ENCODE data around the gene MRRF. TPM values are rescaled to one million over a fixed set of nuclear protein-coding genes. Genes with fewer than 3 reads are reported as not detected.

MRRF gene
- total RNA-seq, 6 donors from 2014 or later: 21.4 to 54.5 (median 29.7) TPM

DNA sequence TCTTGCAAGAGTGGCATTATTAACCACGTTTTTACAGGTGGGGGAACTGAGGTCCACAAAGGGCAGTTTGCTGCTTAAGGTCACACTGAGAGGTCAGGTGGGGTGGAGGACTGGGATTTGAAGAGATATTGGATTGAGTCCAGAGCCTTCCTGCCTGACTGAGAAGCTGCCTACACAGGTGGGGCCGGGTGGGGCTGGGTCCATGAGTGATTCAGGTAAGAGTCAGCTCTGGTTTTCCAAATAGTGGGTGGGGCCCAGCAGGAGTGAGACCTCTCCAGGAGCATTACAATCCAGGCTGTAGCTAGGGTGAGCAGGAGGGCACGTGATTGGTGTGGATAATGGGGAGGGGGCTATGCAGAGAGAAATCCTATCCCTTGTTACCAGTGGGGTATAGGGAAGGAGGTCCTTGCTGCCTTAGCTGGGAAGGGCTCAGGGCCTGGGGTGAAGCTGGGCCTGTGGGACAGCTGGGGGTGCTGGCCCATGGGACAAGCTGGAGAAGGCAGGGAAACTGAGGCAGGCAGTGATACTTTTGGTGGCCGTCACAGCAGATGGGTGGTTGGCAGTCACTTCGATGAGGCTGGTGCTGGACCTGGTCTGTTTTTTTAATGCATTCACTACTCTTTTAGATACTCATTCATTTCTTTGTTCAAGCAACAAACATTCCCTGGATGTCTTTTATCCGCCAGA is 103.2 kb downstream of the MRRF start:
- ATAC-seq (ENCODE audit: low FRiP score in 2 of 2) (no peak), DNase-seq (no peak)
- peaks cover 10 to 20% (median 19%) of the 10 kb centered on the region in 4 donors for H3K4me1 ChIP-seq
- H3K9me3 ChIP-seq: no peaks in the 10 kb centered on the region
- no peak for TF ChIP-seq POLR2A (IDR thresholded peaks at IDR 0.05)
- TF ChIP-seq POLR2AphosphoS5 (IDR thresholded peaks at IDR 0.05): no peak
- TF ChIP-seq, protein P1, sequence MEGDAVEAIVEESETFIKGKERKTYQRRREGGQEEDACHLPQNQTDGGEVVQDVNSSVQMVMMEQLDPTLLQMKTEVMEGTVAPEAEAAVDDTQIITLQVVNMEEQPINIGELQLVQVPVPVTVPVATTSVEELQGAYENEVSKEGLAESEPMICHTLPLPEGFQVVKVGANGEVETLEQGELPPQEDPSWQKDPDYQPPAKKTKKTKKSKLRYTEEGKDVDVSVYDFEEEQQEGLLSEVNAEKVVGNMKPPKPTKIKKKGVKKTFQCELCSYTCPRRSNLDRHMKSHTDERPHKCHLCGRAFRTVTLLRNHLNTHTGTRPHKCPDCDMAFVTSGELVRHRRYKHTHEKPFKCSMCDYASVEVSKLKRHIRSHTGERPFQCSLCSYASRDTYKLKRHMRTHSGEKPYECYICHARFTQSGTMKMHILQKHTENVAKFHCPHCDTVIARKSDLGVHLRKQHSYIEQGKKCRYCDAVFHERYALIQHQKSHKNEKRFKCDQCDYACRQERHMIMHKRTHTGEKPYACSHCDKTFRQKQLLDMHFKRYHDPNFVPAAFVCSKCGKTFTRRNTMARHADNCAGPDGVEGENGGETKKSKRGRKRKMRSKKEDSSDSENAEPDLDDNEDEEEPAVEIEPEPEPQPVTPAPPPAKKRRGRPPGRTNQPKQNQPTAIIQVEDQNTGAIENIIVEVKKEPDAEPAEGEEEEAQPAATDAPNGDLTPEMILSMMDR (IDR thresholded peaks at IDR 0.05): no peak
- TF ChIP-seq EP300 (IDR thresholded peaks at IDR 0.05): no peak
- no peak overlapping the region for H3K27ac ChIP-seq
- no peaks in the 10 kb centered on the region for H3K36me3 ChIP-seq
- H3K4me3 ChIP-seq: no peak overlapping the region
- 84 to 88% methylated on average over 6 of the region's 6 CpGs for WGBS, 2 donors
- H3K27me3 ChIP-seq: no peaks in the 10 kb centered on the region

DNA sequence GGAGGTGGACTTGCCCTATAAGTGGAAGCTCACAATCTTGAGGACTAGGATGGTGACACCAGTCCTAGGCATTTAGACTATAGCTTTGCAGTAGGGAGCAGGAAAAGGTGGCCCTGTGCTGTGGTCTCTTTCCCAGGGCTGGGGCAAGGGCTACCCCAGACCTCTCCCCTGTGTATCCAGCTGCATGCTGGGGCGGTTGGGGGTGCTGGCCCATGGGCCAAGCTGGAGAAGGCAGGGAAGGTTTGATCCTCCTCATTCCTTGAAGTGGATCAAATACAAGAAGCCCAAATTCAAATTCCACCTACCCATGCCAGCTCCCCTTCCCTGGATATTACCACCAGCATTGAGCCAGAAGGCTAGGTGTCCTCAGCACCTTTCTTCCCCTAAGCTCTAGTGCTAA is 104.0 kb downstream of the MRRF start:
- no peak for TF ChIP-seq EP300 (IDR thresholded peaks at IDR 0.05)
- TF ChIP-seq POLR2AphosphoS5 (IDR thresholded peaks at IDR 0.05): no peak
- no peak for TF ChIP-seq POLR2A (IDR thresholded peaks at IDR 0.05)
- TF ChIP-seq, protein P1 (IDR thresholded peaks at IDR 0.05): no peak
- ATAC-seq (ENCODE audit: low FRiP score in 2 of 2): no peak
- H3K9me3 ChIP-seq: no peaks in the 10 kb centered on the region
- H3K4me3 ChIP-seq: no peak overlapping the region
- 92% methylated on average over 1 of the region's 1 CpG; no CpG with 5 or more reads in 1 of the 2 donors for WGBS, 2 donors
- no peak overlapping the region for H3K27ac ChIP-seq
- DNase-seq: no peak
- no peaks in the 10 kb centered on the region for H3K36me3 ChIP-seq
- H3K27me3 ChIP-seq: no peaks in the 10 kb centered on the region
- peaks cover 10 to 20% (median 19%) of the 10 kb centered on the region in 4 donors for H3K4me1 ChIP-seq

DNA sequence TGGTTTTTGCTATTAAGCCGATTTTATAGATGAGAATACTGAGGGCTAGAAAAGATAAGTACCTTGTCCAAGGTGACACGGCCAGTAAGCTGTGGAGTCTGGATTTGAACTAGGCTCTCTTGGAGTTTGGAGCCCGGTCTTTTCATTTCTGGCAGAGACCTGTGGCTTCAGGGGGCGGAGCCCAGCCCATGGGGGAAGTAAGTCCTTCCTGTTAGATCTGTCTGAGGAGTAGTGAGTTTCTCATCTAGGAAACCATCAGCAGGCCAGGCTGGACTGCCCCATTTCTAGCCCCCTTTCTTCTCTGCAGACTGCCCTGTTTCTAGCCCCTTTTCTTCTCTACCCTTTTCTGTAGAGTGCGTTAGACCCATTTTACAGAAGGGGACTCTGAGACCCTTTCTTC is 105.6 kb downstream of the MRRF start:
- Histone ChIP-seq H3K27ac (peak overlapping the region in 1 of 4 donors; percentile 38), H3K4me1 (peaks cover 15 to 26% (median 25%) of the 10 kb centered on the region in 4 donors), H3K36me3 (no peaks in the 10 kb centered on the region), H3K4me3 (peak overlapping the region in 3 of 4 donors; percentile 32 to 53 (median 48)), H3K9me3 (no peaks in the 10 kb centered on the region), H3K27me3 (no peaks in the 10 kb centered on the region)
- WGBS, 2 donors: 57 to 58% methylated on average over 5 of the region's 5 CpGs
- peak in 1 of 2 donors; percentile 44 for DNase-seq
- TF ChIP-seq, protein P1 (IDR thresholded peaks at IDR 0.05): no peak
- TF ChIP-seq POLR2A (IDR thresholded peaks at IDR 0.05) (no peak), EP300 (IDR thresholded peaks at IDR 0.05) (no peak), POLR2AphosphoS5 (IDR thresholded peaks at IDR 0.05) (no peak)
- peak in 1 of 2 donors; percentile 46 for ATAC-seq (ENCODE audit: low FRiP score in 2 of 2)

DNA sequence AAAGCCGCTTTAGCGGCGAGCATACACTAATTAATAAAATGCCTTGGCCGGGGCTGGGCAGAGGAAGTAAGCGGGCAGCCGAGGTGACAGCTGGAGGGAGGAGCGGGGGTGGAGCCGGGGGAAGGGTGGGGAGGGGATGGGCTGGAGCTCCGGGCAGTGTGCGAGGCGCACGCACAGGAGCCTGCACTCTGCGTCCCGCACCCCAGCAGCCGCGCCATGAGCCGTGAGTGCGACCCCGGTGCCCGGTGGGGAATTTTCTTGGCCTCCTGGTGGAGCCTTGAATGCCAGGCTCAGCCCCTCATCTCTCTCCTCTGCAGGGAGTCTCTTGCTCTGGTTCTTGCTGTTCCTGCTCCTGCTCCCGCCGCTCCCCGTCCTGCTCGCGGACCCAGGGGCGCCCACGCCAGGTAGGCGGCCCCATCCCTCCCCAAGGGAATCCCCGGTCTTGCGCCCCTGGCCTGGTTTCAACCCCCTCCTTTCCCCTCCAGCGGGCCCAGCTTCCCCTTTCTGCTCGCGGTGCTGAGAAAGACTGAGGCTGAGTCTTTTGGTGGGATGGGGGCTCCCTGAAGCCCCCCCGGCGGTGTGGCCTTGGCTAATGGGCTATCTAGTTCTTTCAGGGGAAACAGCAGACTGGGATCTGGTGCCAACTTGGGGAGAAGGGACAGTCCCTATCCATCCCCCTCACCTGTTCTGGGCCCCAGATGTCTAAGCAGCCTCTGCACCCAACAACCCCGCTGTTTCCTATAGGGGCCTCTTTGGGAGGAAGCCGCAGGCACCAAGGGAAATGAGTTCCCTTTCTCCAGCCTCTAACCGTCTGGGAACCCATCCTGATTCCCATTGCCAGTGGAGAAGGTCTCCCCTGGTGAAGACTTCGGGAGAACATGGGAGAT is 106.4 kb downstream of the MRRF start, which contains the start of gene PTGS1:
Gene PTGS1, plus strand, starts transcription at position 156 of the 887 bp plus-strand sequence. Its CDS starts 61 bp downstream, at position 217.
- TF ChIP-seq, protein P1 (IDR thresholded peaks at IDR 0.05): no peak
- no peak for TF ChIP-seq EP300 (IDR thresholded peaks at IDR 0.05)
- TF ChIP-seq POLR2A (IDR thresholded peaks at IDR 0.05): no peak
- TF ChIP-seq POLR2AphosphoS5 (IDR thresholded peaks at IDR 0.05): no peak
- 9 to 37% methylated on average over 5 to 30 of the region's 39 CpGs for WGBS, 2 donors
- Histone ChIP-seq H3K36me3 (no peaks in the 10 kb centered on the region), H3K4me1 (peaks cover 23 to 34% (median 30%) of the 10 kb centered on the region in 4 donors), H3K9me3 (no peaks in the 10 kb centered on the region), H3K27ac (peak within 1 kb of the TSS in 1 of 4 donors; percentile 38), H3K27me3 (no peaks in the 10 kb centered on the region), H3K4me3 (peak within 1 kb of the TSS in 3 of 4 donors; percentile 32 to 53 (median 48))
- DNase-seq (peak; percentile 57 to 85), ATAC-seq (ENCODE audit: low FRiP score in 2 of 2) (peak in 1 of 2 donors; percentile 87)
